K562 (cell line): ENCODE measurements around the gene CUTA. TPM values are rescaled to one million over a fixed set of nuclear protein-coding genes. Genes with fewer than 3 reads are reported as not detected.

Experiments used
- CBX5 ChIP-seq: IDR thresholded peaks from 2 replicates; pipeline ENCODE4 v1.6.1; 2014; ENCODE audit warnings: low read depth, borderline replicate concordance
- DPF2 ChIP-seq: fragments of 450-650 bp; IDR thresholded peaks from 2 replicates; pipeline ENCODE4 v1.6.1; 2016
- ILK ChIP-seq: fragments of 450-650 bp; IDR thresholded peaks from 2 replicates; pipeline ENCODE4 v1.6.1; 2016; ENCODE audit warnings: missing genetic modification characterization, low read depth, mild to moderate bottlenecking, missing compliant biosample characterization, moderate library complexity, borderline replicate concordance
- KLF1 ChIP-seq: fragments of 450-650 bp; IDR thresholded peaks from 2 replicates; pipeline ENCODE4 v1.6.1; 2016; ENCODE audit warnings: missing genetic modification characterization, missing compliant biosample characterization
- MED1 ChIP-seq: sonication (generic); formaldehyde crosslinking; IDR thresholded peaks from 2 replicates; pipeline ENCODE4 v1.8.1; 2023; ENCODE audit warnings: missing genetic modification reagents, borderline replicate concordance
- NR1H2 ChIP-seq: sonication (generic); formaldehyde crosslinking; IDR thresholded peaks from 2 replicates; pipeline ENCODE4 v1.4.0; 2020; ENCODE audit warnings: mild to moderate bottlenecking, missing genetic modification reagents
- PHF21A ChIP-seq: fragments of 450-650 bp; IDR thresholded peaks from 2 replicates; pipeline ENCODE4 v1.6.1; 2017; ENCODE audit warnings: low read depth, borderline replicate concordance
- SIRT6 ChIP-seq: IDR thresholded peaks from one replicate; pipeline ENCODE4 v1.6.1; 2012; ENCODE audit warnings: low read depth, mild to moderate bottlenecking, control low read depth, inconsistent platforms, low read length, moderate library complexity
- TOE1 ChIP-seq, 2 experiments: fragments of 450-650 bp in 1 of 2; sonication (generic) in 1 of 2; formaldehyde crosslinking in 1 of 2; IDR thresholded peaks; 2 replicates each; pipeline versions ENCODE4 v1.7.1 to v1.8.0; 2016 to 2022; ENCODE audit warnings: borderline replicate concordance in 2 of 2, mild to moderate bottlenecking in 2 of 2, antibody characterized with exemption in 1 of 2, inconsistent platforms in 1 of 2, low read depth in 1 of 2, missing genetic modification reagents in 1 of 2, moderate library complexity in 1 of 2
- ZNF583 ChIP-seq: fragments of 250-450 bp; sonication (Bioruptor Pico); IDR thresholded peaks from 2 replicates; pipeline ENCODE4 v1.4.0; 2020
- polyA plus RNA-seq, 8 experiments: library from polyadenylated mRNA; depleted of rRNA in 4 of 8; stranded (reverse) in 5 of 8; unstranded in 3 of 8; fragments of >200 nt; fragmentation: Nextera tagmentation in 2 of 8; fragmentation: Illumina TruSeq in 1 of 8; extraction: Ambion mirVana in 2 of 8; extraction: Trizol in 1 of 8; gene quantifications; 2 replicates each; pipeline versions ENCODE4 v1.2.1 to v1.2.3, GENCODE V29; 2011 to 2014; ENCODE audit warnings: inconsistent platforms in 1 of 8, missing spikeins in 1 of 8
- total RNA-seq, 7 experiments: library from RNA; depleted of rRNA in 6 of 7; stranded (reverse); fragments of >200 nt in 6 of 7; fragmentation: Illumina TruSeq in 2 of 7; extraction: Trizol in 2 of 7; gene quantifications; 2 replicates each; pipeline versions ENCODE4 v1.2.1 to v1.2.3, GENCODE V29; 2011 to 2021; ENCODE audit warnings: low replicate concordance in 1 of 7
- TF ChIP-seq, protein P1 (sequence below): fragments of 450-650 bp; IDR thresholded peaks from 2 replicates; pipeline ENCODE4 v1.6.1; 2016; ENCODE audit warnings: mild to moderate bottlenecking
- TF ChIP-seq, protein P2 (sequence below): IDR thresholded peaks from 3 replicates; pipeline ENCODE4 v1.6.1; 2011; ENCODE audit warnings: borderline replicate concordance, mild to moderate bottlenecking, moderate library complexity; ENCODE audit not compliant: insufficient read length; ENCODE audit errors: extremely low read depth
- TF ChIP-seq, protein P3 (sequence below): fragments of 450-650 bp; IDR thresholded peaks from 2 replicates; pipeline ENCODE4 v1.6.1; 2016; ENCODE audit warnings: antibody characterized with exemption
- TF ChIP-seq, protein P4 (sequence below), 2 experiments: IDR thresholded peaks; 2 replicates each; pipeline ENCODE4 v1.6.1; 2011; ENCODE audit warnings: borderline replicate concordance in 1 of 2, control low read depth in 1 of 2, low read depth in 1 of 2, low read length in 1 of 2, mild to moderate bottlenecking in 1 of 2, mixed read lengths in 1 of 2, moderate library complexity in 1 of 2; ENCODE audit not compliant: insufficient read depth in 1 of 2, insufficient read length in 1 of 2, poor library complexity in 1 of 2, severe bottlenecking in 1 of 2; ENCODE audit errors: extremely low read depth in 1 of 2
- TF ChIP-seq, protein P5 (sequence below): sonication (generic); formaldehyde crosslinking; IDR thresholded peaks from 2 replicates; pipeline ENCODE4 v1.8.0; 2022; ENCODE audit warnings: missing genetic modification reagents, mild to moderate bottlenecking, moderate library complexity, borderline replicate concordance

Gene CUTA
- total and polyA plus RNA-seq, 9 of the 15 experiments (the other 6 are each of a cell fraction or from before 2014, with no cell fraction given), result 166 to 682 (median 310) TPM

DNA sequence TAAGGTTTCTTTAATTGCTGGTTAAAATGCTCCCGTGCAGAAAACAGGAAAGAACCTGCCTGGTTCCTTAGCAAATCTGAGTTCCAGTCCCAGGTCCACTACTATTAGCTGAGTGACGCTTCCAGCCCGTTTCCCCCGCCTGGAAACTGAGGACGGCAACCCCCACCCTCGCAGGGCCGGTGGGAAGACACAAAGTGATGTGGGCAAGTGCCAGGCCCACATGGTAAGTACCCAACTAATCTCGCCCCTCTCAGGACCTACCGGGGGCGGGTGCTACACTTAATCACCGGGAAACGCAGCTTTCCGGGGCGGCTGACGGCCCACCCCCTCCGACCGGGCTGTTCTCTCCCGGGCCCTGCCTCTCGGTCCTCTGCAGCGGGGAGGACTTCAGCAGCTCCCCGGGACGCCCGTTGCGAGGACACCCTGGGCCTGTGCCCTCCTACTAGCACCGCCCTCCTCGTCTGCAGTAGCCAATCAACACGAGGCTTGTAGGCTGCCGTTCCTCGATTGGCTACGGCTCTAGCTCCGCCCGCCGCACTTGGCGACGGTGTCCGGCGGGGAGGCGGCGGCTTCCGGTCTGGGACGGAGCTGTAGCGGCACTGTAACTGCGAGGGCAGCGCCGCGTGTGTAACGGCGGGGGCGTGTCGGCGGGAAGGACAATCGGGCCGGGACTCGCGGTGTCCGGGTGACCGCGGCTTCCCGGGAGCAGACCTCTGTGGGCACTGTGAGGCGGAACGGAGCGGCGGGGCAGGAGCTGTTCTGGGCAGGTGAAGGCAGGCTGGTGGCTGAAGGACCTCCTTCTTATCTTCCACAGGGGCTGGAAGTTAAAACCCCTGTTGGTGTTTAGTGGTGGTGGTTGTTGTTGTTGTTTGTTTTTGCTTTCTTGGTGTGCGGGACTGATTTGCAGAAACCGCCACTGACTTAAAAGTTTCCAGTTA lies 36.4 kb upstream of the CUTA start, which contains the start of gene ZBTB9 (continued):
- TF ChIP-seq CBX5, result peak; percentile 26; the same call in 1 of the 2 replicates
- no peak for TF ChIP-seq KLF1 (tag)
- 0 out of 2 replicates have a peak, but pooled peaks have one; percentile 55 for TF ChIP-seq NR1H2 (CRISPR knock-in tag)
- TF ChIP-seq MED1 (CRISPR knock-in tag), result no peak
- TF ChIP-seq SIRT6, result no peak
- TF ChIP-seq, protein P1, sequence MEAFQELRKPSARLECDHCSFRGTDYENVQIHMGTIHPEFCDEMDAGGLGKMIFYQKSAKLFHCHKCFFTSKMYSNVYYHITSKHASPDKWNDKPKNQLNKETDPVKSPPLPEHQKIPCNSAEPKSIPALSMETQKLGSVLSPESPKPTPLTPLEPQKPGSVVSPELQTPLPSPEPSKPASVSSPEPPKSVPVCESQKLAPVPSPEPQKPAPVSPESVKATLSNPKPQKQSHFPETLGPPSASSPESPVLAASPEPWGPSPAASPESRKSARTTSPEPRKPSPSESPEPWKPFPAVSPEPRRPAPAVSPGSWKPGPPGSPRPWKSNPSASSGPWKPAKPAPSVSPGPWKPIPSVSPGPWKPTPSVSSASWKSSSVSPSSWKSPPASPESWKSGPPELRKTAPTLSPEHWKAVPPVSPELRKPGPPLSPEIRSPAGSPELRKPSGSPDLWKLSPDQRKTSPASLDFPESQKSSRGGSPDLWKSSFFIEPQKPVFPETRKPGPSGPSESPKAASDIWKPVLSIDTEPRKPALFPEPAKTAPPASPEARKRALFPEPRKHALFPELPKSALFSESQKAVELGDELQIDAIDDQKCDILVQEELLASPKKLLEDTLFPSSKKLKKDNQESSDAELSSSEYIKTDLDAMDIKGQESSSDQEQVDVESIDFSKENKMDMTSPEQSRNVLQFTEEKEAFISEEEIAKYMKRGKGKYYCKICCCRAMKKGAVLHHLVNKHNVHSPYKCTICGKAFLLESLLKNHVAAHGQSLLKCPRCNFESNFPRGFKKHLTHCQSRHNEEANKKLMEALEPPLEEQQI, result no peak
- peak; percentile 13 for TF ChIP-seq DPF2
- TF ChIP-seq, protein P2, sequence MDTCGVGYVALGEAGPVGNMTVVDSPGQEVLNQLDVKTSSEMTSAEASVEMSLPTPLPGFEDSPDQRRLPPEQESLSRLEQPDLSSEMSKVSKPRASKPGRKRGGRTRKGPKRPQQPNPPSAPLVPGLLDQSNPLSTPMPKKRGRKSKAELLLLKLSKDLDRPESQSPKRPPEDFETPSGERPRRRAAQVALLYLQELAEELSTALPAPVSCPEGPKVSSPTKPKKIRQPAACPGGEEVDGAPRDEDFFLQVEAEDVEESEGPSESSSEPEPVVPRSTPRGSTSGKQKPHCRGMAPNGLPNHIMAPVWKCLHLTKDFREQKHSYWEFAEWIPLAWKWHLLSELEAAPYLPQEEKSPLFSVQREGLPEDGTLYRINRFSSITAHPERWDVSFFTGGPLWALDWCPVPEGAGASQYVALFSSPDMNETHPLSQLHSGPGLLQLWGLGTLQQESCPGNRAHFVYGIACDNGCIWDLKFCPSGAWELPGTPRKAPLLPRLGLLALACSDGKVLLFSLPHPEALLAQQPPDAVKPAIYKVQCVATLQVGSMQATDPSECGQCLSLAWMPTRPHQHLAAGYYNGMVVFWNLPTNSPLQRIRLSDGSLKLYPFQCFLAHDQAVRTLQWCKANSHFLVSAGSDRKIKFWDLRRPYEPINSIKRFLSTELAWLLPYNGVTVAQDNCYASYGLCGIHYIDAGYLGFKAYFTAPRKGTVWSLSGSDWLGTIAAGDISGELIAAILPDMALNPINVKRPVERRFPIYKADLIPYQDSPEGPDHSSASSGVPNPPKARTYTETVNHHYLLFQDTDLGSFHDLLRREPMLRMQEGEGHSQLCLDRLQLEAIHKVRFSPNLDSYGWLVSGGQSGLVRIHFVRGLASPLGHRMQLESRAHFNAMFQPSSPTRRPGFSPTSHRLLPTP, result no peak
- TF ChIP-seq TOE1 (IDR thresholded peaks at IDR 0.05; ENCODE audit: borderline replicate concordance), result no peak; the same call in none of the 2 replicates
- TF ChIP-seq TOE1 (CRISPR knock-in tag; IDR thresholded peaks at IDR 0.05; ENCODE audit: borderline replicate concordance, low read depth), result no peak; the same call in 1 of the 2 replicates
- TF ChIP-seq PHF21A, result 0 out of 2 replicates have a peak, but pooled peaks have one; percentile 35
- TF ChIP-seq, protein P3, sequence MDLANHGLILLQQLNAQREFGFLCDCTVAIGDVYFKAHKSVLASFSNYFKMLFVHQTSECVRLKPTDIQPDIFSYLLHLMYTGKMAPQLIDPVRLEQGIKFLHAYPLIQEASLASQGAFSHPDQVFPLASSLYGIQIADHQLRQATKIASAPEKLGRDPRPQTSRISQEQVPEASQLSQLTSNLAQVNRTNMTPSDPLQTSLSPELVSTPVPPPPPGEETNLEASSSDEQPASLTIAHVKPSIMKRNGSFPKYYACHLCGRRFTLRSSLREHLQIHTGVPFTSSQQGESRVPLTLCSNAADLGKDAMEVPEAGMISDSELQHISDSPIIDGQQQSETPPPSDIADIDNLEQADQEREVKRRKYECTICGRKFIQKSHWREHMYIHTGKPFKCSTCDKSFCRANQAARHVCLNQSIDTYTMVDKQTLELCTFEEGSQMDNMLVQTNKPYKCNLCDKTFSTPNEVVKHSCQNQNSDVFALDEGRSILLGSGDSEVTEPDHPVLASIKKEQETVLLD, result 0 out of 2 replicates have a peak, but pooled peaks have one; percentile 42
- no peak for TF ChIP-seq ILK
- TF ChIP-seq, protein P4, sequence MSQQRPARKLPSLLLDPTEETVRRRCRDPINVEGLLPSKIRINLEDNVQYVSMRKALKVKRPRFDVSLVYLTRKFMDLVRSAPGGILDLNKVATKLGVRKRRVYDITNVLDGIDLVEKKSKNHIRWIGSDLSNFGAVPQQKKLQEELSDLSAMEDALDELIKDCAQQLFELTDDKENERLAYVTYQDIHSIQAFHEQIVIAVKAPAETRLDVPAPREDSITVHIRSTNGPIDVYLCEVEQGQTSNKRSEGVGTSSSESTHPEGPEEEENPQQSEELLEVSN (IDR thresholded peaks at IDR 0.05; ENCODE audit: borderline replicate concordance in 1 of 2, extremely low read depth in 1 of 2, insufficient read depth in 1 of 2, insufficient read length in 1 of 2, low read depth in 1 of 2, low read length in 1 of 2, poor library complexity in 1 of 2, severe bottlenecking in 1 of 2), result peak; percentile 94 to 98
- 0 out of 2 replicates have a peak, but pooled peaks have one; percentile 21 for TF ChIP-seq ZNF583 (CRISPR knock-in tag)
- TF ChIP-seq, protein P5, sequence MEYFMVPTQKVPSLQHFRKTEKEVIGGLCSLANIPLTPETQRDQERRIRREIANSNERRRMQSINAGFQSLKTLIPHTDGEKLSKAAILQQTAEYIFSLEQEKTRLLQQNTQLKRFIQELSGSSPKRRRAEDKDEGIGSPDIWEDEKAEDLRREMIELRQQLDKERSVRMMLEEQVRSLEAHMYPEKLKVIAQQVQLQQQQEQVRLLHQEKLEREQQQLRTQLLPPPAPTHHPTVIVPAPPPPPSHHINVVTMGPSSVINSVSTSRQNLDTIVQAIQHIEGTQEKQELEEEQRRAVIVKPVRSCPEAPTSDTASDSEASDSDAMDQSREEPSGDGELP (CRISPR knock-in tag), result peak; percentile 94
